GM12892 (cell line): Measurements from ENCODE around the gene CYP27A1.

ENCODE experiments used
- DNase-seq: peaks from one replicate; pipeline ENCODE4 v3.0.0; 2011; ENCODE audit not compliant: insufficient read length
- FAIRE-seq: peaks from 2 replicates; lab custom pipeline; 2011; peaks lifted over from hg19 to GRCh38; lab: Jason Lieb, UNC
- POLR2A ChIP-seq: IDR thresholded peaks from 2 replicates; pipeline ENCODE4 v1.6.1; 2011; ENCODE audit warnings: low read depth, low read length, control low read depth
- POLR2AphosphoS5 ChIP-seq: IDR thresholded peaks from 2 replicates; pipeline ENCODE4 v1.6.1; 2011; ENCODE audit warnings: low read depth, low read length, control low read depth
- TAF1 ChIP-seq: IDR thresholded peaks from 2 replicates; pipeline ENCODE4 v1.6.1; 2011; ENCODE audit warnings: low read depth, mild to moderate bottlenecking, control low read depth, low read length, borderline replicate concordance

CYP27A1 gene

DNA sequence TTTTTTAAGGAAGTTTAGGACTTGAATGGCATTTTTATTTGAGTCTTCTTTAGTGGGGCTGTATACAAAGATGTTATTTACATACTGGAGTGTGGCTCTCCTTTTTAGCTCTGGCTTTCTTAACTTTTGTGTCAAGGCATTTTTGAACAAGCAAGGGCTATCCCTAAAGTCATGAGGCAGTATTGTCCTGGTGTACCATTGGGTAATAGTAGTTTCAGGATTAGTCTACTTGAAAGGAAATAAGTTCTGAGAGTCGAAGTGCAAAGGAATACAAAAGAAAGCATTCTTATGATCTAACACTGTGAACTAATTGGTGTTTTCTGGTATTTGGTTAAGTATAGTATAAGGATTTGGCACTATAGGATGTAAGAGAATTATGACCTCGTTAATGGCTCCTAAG, 1.9 kb upstream of the CYP27A1 start:
- no peak for TF ChIP-seq TAF1
- no peak for TF ChIP-seq POLR2AphosphoS5
- no peak for TF ChIP-seq POLR2A
- FAIRE-seq (no peak), DNase-seq (no peak)

- DNase-seq (no peak), FAIRE-seq (no peak)
- no peak for TF ChIP-seq POLR2A
- TF ChIP-seq TAF1 = no peak
- no peak for TF ChIP-seq POLR2AphosphoS5
These were observed 876 bp upstream of the CYP27A1 start for GRCh38 chr2:218780851-218781690.

- DNase-seq (no peak), FAIRE-seq (no peak)
- TF ChIP-seq TAF1 (no peak), POLR2AphosphoS5 (no peak), POLR2A (no peak)
These were observed 539 bp downstream of the CYP27A1 start for GRCh38 chr2:218782528-218782844.

DNA sequence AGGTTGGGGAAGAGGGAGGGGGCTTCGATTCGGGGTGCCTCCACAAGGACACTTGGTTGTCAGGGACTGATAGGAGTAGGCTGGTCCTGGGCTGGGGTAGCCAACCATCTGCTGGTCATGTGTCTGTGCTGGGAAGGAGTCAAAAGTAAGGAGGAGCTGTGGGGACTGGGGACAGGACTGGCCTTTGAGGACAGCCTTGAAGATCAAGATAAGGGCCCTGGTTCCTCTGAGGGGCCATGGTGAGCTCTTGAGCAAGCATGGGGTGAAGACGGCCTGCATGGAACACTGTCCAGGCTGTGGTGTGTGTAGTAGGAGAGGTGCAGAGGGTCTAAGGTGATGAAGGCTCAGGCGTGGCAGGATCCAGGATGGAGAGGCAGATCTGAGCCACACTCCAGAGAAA, 1.7 kb downstream of the CYP27A1 start:
- no peak for DNase-seq
- no peak for FAIRE-seq
- TF ChIP-seq TAF1 = no peak
- no peak for TF ChIP-seq POLR2A
- no peak for TF ChIP-seq POLR2AphosphoS5

DNA sequence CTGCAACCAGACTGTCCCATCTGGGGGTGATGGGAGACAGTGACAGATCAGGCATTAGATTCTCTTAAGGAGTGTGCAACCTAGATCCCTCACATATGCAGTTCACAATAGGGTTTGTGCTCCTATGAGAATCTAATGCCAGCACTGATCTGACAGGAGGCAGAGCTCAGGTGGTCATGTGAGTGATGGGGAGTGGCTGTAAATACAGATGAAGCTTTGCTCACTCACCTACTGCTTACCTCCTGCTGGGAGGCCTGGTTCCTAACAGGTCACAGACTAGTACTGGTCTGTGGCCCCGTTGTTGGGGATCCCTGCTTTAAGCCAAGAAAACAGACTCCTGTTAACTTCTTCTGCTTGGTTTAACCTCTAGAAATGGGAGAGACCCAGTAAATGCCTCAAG, 3.2 kb downstream of the CYP27A1 start:
- DNase-seq (no peak), FAIRE-seq (no peak)
- no peak for TF ChIP-seq POLR2A
- TF ChIP-seq POLR2AphosphoS5 = no peak
- TF ChIP-seq TAF1 = no peak

GRCh38 chr2:218786133-218786532, 4.2 kb downstream of the CYP27A1 start:
- FAIRE-seq = no peak
- no peak for DNase-seq
- TF ChIP-seq POLR2A (no peak), TAF1 (no peak), POLR2AphosphoS5 (no peak)

DNA sequence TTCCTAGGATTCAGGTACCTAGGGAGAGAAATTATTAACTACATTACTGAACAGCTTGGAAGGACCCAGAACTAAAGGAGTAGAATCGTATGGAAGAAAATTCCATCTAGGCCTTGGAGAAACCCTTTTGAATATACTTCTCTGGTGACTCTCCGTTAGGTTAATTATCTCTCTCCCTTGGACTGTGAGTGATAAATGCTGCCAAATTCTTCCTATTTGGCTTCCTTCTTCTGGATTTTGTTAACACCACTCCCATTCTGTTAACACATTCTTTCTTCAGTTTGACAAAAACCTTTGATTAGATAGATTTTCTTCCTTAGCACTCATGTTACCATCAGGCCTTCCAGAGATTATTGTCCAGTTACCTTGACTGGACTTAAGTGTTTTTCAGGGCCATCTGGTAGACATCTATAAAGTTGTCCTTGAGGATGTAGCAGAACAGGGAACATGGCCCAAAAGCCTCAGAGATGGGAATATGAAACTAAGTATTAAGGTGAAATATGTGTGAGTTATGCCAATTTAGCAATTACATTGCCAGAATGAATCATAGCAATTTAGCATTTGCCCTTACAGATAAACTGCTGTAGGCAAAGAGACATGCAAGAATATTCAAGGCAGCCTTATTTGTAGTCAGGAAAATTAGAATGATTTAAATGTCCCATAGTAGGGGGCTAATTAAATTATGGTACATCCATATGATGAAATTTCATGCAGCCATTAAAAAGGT, 6.7 kb downstream of the CYP27A1 start:
- TF ChIP-seq POLR2A = no peak
- no peak for TF ChIP-seq POLR2AphosphoS5
- TF ChIP-seq TAF1 = no peak
- DNase-seq (no peak), FAIRE-seq (no peak)

GRCh38 chr2:218792433-218792832, 10.5 kb downstream of the CYP27A1 start:
- FAIRE-seq (no peak), DNase-seq (no peak)
- no peak for TF ChIP-seq POLR2AphosphoS5
- no peak for TF ChIP-seq POLR2A
- TF ChIP-seq TAF1 = no peak

GRCh38 chr2:218796691-218797090, 14.7 kb downstream of the CYP27A1 start:
- FAIRE-seq (no peak), DNase-seq (no peak)
- TF ChIP-seq TAF1 (no peak), POLR2A (no peak), POLR2AphosphoS5 (no peak)

DNA sequence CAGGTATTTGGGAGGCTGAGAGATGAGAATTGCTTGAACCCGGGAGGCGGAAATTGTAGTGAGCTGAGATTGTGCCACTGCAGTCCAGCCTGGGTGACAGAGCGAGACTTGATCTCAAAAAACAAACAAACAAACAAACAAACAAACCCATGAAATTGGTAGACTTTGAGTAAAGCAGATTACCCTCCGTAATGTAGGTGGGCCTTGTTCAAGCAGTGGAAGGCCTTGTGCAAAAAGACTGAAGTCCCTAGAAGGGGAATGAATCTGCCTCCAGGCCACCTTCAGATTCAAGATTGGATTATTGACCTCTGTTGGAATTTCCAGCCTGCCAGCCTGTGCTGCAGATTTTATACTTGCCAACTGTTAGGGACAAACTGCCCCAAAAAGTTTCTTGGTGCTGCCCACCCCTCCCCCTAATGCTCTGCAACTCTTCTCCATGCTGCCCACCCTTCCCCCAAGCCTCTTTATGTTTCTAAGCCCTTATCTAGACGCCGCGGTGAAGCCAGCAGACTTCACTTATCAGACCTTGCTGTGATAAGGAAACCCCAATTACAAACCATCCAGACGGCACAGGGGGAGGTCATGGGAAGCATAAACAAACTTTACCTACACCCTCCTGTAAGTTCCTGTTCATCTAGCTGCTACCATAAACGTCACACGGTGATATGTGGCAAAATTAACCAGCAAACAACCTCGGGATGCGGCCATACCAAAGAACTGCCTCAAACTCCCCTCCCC, 17.0 kb downstream of the CYP27A1 start:
- FAIRE-seq = no peak
- no peak for DNase-seq
- no peak for TF ChIP-seq POLR2AphosphoS5
- TF ChIP-seq POLR2A = no peak

- no peak for TF ChIP-seq POLR2A
- DNase-seq (no peak), FAIRE-seq (no peak)
These were observed 18.0 kb downstream of the CYP27A1 start for GRCh38 chr2:218799990-218800389.

DNA sequence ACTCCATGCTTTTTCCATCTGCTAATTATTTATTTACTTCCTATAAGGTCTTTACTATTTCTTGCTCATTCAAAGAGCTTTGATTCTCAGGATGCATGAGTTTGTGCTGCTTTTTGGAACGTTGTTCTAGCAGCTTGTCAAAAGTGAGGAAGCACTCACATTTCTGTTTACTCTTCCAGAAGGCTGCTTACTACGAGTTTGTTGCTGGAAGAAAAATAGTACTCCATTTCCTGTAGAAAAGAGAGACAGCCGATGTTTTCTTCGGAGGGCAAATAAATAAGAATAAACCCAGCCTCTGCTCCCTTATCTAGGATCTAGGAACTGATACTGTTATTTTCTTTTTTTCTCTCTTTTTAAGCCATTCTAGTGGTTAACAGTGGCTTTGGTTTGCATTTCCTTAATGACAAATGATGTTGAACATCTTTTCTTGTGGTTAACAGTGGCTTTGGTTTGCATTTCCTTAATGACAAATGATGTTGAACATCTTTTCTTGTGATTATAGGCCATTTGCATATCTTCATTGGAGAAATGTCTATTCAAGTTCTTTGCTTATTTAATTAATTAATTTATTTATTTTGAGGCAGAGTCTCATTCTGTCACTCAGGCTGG, 20.5 kb downstream of the CYP27A1 start:
- DNase-seq = no peak
- TF ChIP-seq TAF1 (no peak), POLR2A (no peak), POLR2AphosphoS5 (no peak)
- peak; percentile 65 for FAIRE-seq
